ENCODE results near the gene SLC38A3. TPM values are rescaled to one million over a fixed set of nuclear protein-coding genes. Genes with fewer than 3 reads are reported as not detected.

SLC38A3 gene
- total RNA-seq, 1 donor from 2014 or later, result 0.17 TPM

- Mint-ChIP-seq H3K27me3 (ENCODE audit: insufficient read depth, low read depth) (peaks cover 8% of the 10 kb centered on the region), H3K9me3 (no peaks in the 10 kb centered on the region), H3K4me1 (peaks cover 13% of the 10 kb centered on the region), H3K4me3 (no peak overlapping the region), H3K36me3 (no peaks in the 10 kb centered on the region), H3K27ac (no peak overlapping the region)
- no peak overlapping the region for H3K27ac ChIP-seq
- no peak overlapping the region for H3K9ac ChIP-seq
- H2AFZ ChIP-seq (replicated peaks), result no peak overlapping the region
- no peaks in the 10 kb centered on the region for H3K79me2 ChIP-seq (ENCODE audit: low read depth)
- no peak for DNase-seq (ENCODE audit: low spot score)
- no peaks in the 10 kb centered on the region for H3K36me3 ChIP-seq
- no peaks in the 10 kb centered on the region for H3K4me1 ChIP-seq
- H3K27me3 ChIP-seq, result no peaks in the 10 kb centered on the region
- no peaks in the 10 kb centered on the region for H4K20me1 ChIP-seq (ENCODE audit: low read depth)
- no peaks in the 10 kb centered on the region for H3K9me3 ChIP-seq (ENCODE audit: low read depth)
- TF ChIP-seq EZH2 (IDR thresholded peaks at IDR 0.05) (no peak), EZH2phosphoT487 (IDR thresholded peaks at IDR 0.05) (no peak)
- TF ChIP-seq, protein P1, sequence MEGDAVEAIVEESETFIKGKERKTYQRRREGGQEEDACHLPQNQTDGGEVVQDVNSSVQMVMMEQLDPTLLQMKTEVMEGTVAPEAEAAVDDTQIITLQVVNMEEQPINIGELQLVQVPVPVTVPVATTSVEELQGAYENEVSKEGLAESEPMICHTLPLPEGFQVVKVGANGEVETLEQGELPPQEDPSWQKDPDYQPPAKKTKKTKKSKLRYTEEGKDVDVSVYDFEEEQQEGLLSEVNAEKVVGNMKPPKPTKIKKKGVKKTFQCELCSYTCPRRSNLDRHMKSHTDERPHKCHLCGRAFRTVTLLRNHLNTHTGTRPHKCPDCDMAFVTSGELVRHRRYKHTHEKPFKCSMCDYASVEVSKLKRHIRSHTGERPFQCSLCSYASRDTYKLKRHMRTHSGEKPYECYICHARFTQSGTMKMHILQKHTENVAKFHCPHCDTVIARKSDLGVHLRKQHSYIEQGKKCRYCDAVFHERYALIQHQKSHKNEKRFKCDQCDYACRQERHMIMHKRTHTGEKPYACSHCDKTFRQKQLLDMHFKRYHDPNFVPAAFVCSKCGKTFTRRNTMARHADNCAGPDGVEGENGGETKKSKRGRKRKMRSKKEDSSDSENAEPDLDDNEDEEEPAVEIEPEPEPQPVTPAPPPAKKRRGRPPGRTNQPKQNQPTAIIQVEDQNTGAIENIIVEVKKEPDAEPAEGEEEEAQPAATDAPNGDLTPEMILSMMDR (IDR thresholded peaks at IDR 0.05), result no peak
- H3K4me3 ChIP-seq, result no peak overlapping the region
- no peaks in the 10 kb centered on the region for H3F3A ChIP-seq (ENCODE audit: low read depth)
- no peak overlapping the region for H3K4me2 ChIP-seq
These were observed 12.6 kb downstream of the SLC38A3 start for GRCh38 chr3:50217681-50218080.

DNA sequence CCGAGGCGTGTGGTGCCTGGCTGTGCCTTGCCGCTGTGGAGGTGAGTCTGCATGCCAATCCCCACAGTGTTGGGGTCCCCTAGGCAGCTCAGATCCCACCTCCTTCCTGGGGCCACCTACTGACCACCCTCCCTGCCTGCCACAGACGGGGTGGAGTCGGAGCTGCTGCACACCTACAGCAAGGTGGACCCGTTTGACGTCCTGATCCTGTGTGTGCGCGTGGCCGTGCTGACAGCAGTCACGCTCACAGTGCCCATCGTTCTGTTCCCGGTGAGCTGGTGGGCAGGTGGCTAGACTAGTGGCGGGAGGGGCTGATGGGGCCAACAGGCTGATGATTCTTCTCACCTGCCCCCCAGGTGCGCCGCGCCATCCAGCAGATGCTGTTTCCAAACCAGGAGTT, 13.4 kb downstream of the SLC38A3 start:
- Histone ChIP-seq H3K4me1 (no peaks in the 10 kb centered on the region), H3K4me3 (no peak overlapping the region), H3K27me3 (no peaks in the 10 kb centered on the region), H3F3A (ENCODE audit: low read depth) (no peaks in the 10 kb centered on the region), H3K4me2 (no peak overlapping the region), H3K9me3 (ENCODE audit: low read depth) (no peaks in the 10 kb centered on the region), H3K79me2 (ENCODE audit: low read depth) (no peaks in the 10 kb centered on the region), H3K27ac (no peak overlapping the region), H4K20me1 (ENCODE audit: low read depth) (no peaks in the 10 kb centered on the region), H3K36me3 (no peaks in the 10 kb centered on the region), H2AFZ (replicated peaks) (no peak overlapping the region), H3K9ac (no peak overlapping the region)
- H3K4me1 Mint-ChIP-seq, result peaks cover 13% of the 10 kb centered on the region
- DNase-seq (ENCODE audit: low spot score), result no peak
- TF ChIP-seq EZH2 (IDR thresholded peaks at IDR 0.05), result no peak
- no peak overlapping the region for H3K4me3 Mint-ChIP-seq
- H3K27me3 Mint-ChIP-seq (ENCODE audit: insufficient read depth, low read depth), result peaks cover 8% of the 10 kb centered on the region
- H3K27ac Mint-ChIP-seq, result peak overlapping the region; percentile 60
- H3K9me3 Mint-ChIP-seq, result no peaks in the 10 kb centered on the region
- H3K36me3 Mint-ChIP-seq, result no peaks in the 10 kb centered on the region

- Histone ChIP-seq H4K20me1 (ENCODE audit: low read depth) (no peaks in the 10 kb centered on the region), H3K4me1 (no peaks in the 10 kb centered on the region), H3K79me2 (ENCODE audit: low read depth) (no peaks in the 10 kb centered on the region), H2AFZ (replicated peaks) (no peak overlapping the region), H3K36me3 (no peaks in the 10 kb centered on the region), H3K4me2 (no peak overlapping the region), H3K4me3 (no peak overlapping the region), H3K9me3 (ENCODE audit: low read depth) (no peaks in the 10 kb centered on the region), H3K27ac (no peak overlapping the region), H3K9ac (no peak overlapping the region), H3K27me3 (peaks cover 4% of the 10 kb centered on the region), H3F3A (ENCODE audit: low read depth) (no peaks in the 10 kb centered on the region)
- Mint-ChIP-seq H3K4me3 (no peak overlapping the region), H3K36me3 (no peaks in the 10 kb centered on the region), H3K27ac (no peak overlapping the region), H3K9me3 (no peaks in the 10 kb centered on the region), H3K4me1 (peaks cover 15% of the 10 kb centered on the region), H3K27me3 (ENCODE audit: insufficient read depth, low read depth) (peaks cover 9% of the 10 kb centered on the region)
- DNase-seq (ENCODE audit: low spot score), result no peak
- TF ChIP-seq, protein P1 (IDR thresholded peaks at IDR 0.05), result no peak
- TF ChIP-seq EZH2 (IDR thresholded peaks at IDR 0.05) (no peak), EZH2phosphoT487 (IDR thresholded peaks at IDR 0.05) (no peak)
These were observed 14.2 kb downstream of the SLC38A3 start for GRCh38 chr3:50219285-50219684.

DNA sequence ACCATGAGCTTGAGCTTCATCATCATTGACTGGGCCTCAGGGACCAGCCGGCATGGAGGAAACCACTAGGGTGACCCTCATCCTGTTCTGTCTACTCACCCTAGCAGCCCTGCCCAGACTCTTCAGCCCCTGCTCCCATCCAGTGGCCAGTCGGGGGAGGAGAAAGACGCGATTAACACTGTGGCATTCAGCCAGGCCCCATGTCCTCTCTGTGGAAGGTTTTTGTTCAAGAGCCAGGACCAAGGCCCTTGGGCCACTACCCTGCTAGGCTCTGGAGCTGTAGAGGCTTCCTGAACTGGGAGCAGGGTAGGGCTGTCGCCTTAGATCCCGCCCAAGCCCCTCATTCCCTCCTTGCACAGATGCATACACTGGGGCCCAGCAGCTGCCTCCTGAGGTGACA, 15.0 kb downstream of the SLC38A3 start:
- TF ChIP-seq, protein P1 (IDR thresholded peaks at IDR 0.05), result no peak
- TF ChIP-seq EZH2phosphoT487 (IDR thresholded peaks at IDR 0.05) (no peak), EZH2 (IDR thresholded peaks at IDR 0.05) (no peak)
- Mint-ChIP-seq H3K9me3 (no peaks in the 10 kb centered on the region), H3K4me1 (peaks cover 20% of the 10 kb centered on the region), H3K36me3 (no peaks in the 10 kb centered on the region), H3K27ac (peak overlapping the region; percentile 14), H3K27me3 (ENCODE audit: insufficient read depth, low read depth) (peaks cover 9% of the 10 kb centered on the region), H3K4me3 (no peak overlapping the region)
- Histone ChIP-seq H3K36me3 (no peaks in the 10 kb centered on the region), H4K20me1 (ENCODE audit: low read depth) (no peaks in the 10 kb centered on the region), H3K4me2 (no peak overlapping the region), H2AFZ (replicated peaks) (no peak overlapping the region), H3K27me3 (peaks cover 4% of the 10 kb centered on the region), H3K9me3 (ENCODE audit: low read depth) (no peaks in the 10 kb centered on the region), H3K27ac (no peak overlapping the region), H3K4me3 (no peak overlapping the region), H3K4me1 (no peaks in the 10 kb centered on the region), H3F3A (ENCODE audit: low read depth) (no peaks in the 10 kb centered on the region), H3K79me2 (ENCODE audit: low read depth) (no peaks in the 10 kb centered on the region), H3K9ac (no peak overlapping the region)
- no peak for DNase-seq (ENCODE audit: low spot score)

All from neural progenitor cell (in vitro differentiated cells).